Stimulated activated CD8-positive, alpha-beta memory T cell treated with anti-CD3 and anti-CD28 coated beads, Interleukin-7, amount 100 ng/mL, for 24 hours (primary cell): ENCODE data around the gene ATP5PD.

Source experiments
- DNase-seq: peaks from one replicate; pipeline ENCODE4 v3.0.0-alpha.2; 2020; ENCODE audit warnings: low read depth

ATP5PD gene

GRCh38 chr17:74994440-74994839 lies 52.3 kb downstream of the ATP5PD start:
- no peak for DNase-seq

- DNase-seq: no peak
These were observed 54.5 kb downstream of the ATP5PD start for GRCh38 chr17:74992223-74992622.

- DNase-seq: no peak
These were observed 56.1 kb downstream of the ATP5PD start for GRCh38 chr17:74990581-74991105.
